Measurements from ENCODE around the gene AP3S2.

- TF ChIP-seq POLR2A (IDR thresholded peaks at IDR 0.05) (no peak), CTCF (IDR thresholded peaks at IDR 0.05) (no peak), EP300 (IDR thresholded peaks at IDR 0.05) (no peak), POLR2AphosphoS5 (IDR thresholded peaks at IDR 0.05) (no peak)
These were observed 113.2 kb downstream of the AP3S2 start for GRCh38 chr15:89780601-89781000.

Data from suprapubic skin (tissue), 4 donors.